Naive B cell (primary cell): ENCODE measurements around the gene TMEM229A. TPM values are rescaled to one million over a fixed set of nuclear protein-coding genes. Genes with fewer than 3 reads are reported as not detected.
"Not testable (repeated sequence)": the region's sequence is repeated elsewhere in the genome, so short reads cannot be mapped to it uniquely, and the experiment has no call there.

Experiments
- ATAC-seq, 2 donors: fragments of 150-1000 bp; cut with Tn5 transposase; 2 replicates each; pipeline ENCODE4 v1.10.0; 2021; ENCODE audit warnings: low read depth in 2 of 2, mild to moderate bottlenecking in 2 of 2, moderate library complexity in 2 of 2
- DNase-seq: peaks from one replicate; pipeline ENCODE4 v3.0.0; 2022
- H3K27ac Mint-ChIP-seq, 6 donors: one replicate each; pipeline ENCODE4 v1.8.0; 2020 to 2022; ENCODE audit warnings: mild to moderate bottlenecking in 6 of 6, mixed read lengths in 6 of 6, moderate library complexity in 5 of 6, inconsistent platforms in 2 of 6
- H3K27me3 Mint-ChIP-seq, 3 donors: one replicate each; pipeline ENCODE4 v1.8.0; 2021 to 2022; ENCODE audit warnings: mixed read lengths in 3 of 3, mild to moderate bottlenecking in 1 of 3
- H3K36me3 Mint-ChIP-seq, 2 donors: one replicate each; pipeline ENCODE4 v1.8.0; 2020 to 2022; ENCODE audit warnings: mixed read lengths in 2 of 2, inconsistent platforms in 1 of 2, mild to moderate bottlenecking in 1 of 2
- H3K4me1 Mint-ChIP-seq, 3 donors: one replicate each; pipeline ENCODE4 v1.8.0; 2020 to 2022; ENCODE audit warnings: mixed read lengths in 3 of 3, inconsistent platforms in 1 of 3, mild to moderate bottlenecking in 1 of 3, moderate library complexity in 1 of 3
- H3K4me3 Mint-ChIP-seq, 8 donors: one replicate each; pipeline ENCODE4 v1.8.0; 2020 to 2022; ENCODE audit warnings: mild to moderate bottlenecking in 8 of 8, mixed read lengths in 8 of 8, moderate library complexity in 8 of 8, inconsistent platforms in 2 of 8
- H3K9me3 Mint-ChIP-seq, 7 donors: one replicate each; pipeline ENCODE4 v1.8.0; 2020 to 2022; ENCODE audit warnings: mixed read lengths in 7 of 7, mild to moderate bottlenecking in 5 of 7, inconsistent platforms in 2 of 7, moderate library complexity in 1 of 7
- polyA plus RNA-seq, 6 donors: library from polyadenylated mRNA; unstranded; fragments of 300-500 nt; fragmentation: Illumina TruSeq; gene quantifications; one replicate each; pipeline ENCODE4 v1.2.3, GENCODE V29; 2021; ENCODE audit warnings: low read depth in 6 of 6

The TMEM229A gene
- polyA plus RNA-seq, 6 donors from 2014 or later, result not detected

DNA sequence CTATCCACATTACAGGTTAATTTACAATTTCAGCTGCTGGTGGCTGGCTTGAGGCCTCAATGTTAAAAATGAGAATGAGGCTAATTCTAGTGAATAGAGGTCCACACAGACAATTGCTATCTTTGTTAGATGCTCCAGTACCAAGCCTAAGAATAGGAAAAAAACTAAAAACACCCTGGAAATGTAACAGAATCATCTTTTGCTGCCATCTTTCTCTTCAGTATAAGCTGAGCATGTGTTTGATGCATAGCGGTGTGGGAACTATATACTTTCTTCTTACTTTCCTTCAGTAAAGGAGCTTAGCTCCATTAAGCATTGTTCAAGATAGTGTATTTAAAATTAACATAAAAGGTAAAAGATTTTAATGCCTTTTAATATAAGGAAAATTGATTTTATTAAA, 5.6 kb downstream of the TMEM229A start:
- Mint-ChIP-seq H3K27ac (no peak overlapping the region), H3K36me3 (peaks cover 0 to 9% of the 10 kb centered on the region in 2 donors), H3K9me3 (peaks cover 0 to 7% (median 0%) of the 10 kb centered on the region in 7 donors), H3K4me1 (peaks cover 5 to 9% (median 5%) of the 10 kb centered on the region in 3 donors), H3K4me3 (no peak overlapping the region), H3K27me3 (peaks cover 15 to 22% (median 21%) of the 10 kb centered on the region in 3 donors)
- DNase-seq, result no peak
- ATAC-seq, result no peak

- not testable (repeated sequence) for H3K27me3 Mint-ChIP-seq, H3K27ac Mint-ChIP-seq, H3K9me3 Mint-ChIP-seq, H3K4me1 Mint-ChIP-seq, DNase-seq, H3K36me3 Mint-ChIP-seq, H3K4me3 Mint-ChIP-seq, ATAC-seq
Observed at GRCh38 chr7:124024329-124024728, 8.5 kb downstream of the TMEM229A start.

DNA sequence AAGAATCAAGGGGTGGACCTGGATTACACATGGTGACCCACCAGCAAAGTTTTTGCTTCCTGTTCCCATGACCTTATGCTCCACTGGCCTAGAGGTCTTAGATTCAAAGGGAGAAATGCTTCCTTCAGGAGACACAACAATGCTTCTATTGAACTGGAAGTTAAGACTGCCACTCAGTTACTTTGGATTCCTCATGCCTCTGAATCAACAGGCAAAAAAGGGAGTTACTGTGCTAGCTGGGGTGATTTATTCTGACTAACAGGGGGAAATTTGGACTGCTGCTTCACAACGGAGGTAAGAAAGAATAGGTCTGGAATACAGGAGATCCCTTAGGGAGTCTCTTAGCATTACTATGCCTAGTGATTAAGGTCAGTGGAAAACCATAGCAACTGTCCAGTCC, 10.3 kb downstream of the TMEM229A start:
- no peaks in the 10 kb centered on the region for H3K27me3 Mint-ChIP-seq
- ATAC-seq (no peak), DNase-seq (no peak)
- no peaks in the 10 kb centered on the region for H3K4me1 Mint-ChIP-seq
- H3K36me3 Mint-ChIP-seq, result no peaks in the 10 kb centered on the region
- no peak overlapping the region for H3K27ac Mint-ChIP-seq
- peaks cover 0 to 10% (median 4%) of the 10 kb centered on the region in 7 donors for H3K9me3 Mint-ChIP-seq
- no peak overlapping the region for H3K4me3 Mint-ChIP-seq

GRCh38 chr7:124020060-124020459, 12.8 kb downstream of the TMEM229A start:
- Mint-ChIP-seq H3K9me3 (peaks cover 0 to 10% (median 3%) of the 10 kb centered on the region in 7 donors), H3K27me3 (no peaks in the 10 kb centered on the region), H3K4me3 (no peak overlapping the region), H3K4me1 (no peaks in the 10 kb centered on the region), H3K36me3 (no peaks in the 10 kb centered on the region), H3K27ac (no peak overlapping the region)
- ATAC-seq, result no peak
- no peak for DNase-seq

DNA sequence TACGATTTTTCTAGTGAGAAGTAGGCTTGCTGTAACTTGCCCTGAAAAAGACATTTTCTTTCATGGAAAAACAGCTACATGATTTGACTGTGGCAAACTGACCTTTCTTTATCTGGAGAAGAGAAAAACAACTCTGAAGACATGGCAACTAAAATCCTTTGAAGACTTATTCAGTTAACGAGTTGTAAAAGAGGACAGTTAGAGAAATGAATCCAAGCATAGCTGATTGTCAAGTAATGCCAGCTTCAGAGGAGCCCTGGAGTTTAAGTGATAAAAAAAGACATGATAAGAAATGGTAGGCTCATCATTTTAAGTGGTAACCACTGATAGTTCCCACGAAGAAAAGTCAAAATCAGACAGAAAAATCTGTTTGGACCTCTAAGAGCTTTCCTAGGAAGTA, 19.6 kb downstream of the TMEM229A start:
- DNase-seq (no peak), ATAC-seq (no peak)
- Mint-ChIP-seq H3K9me3 (peaks cover 0 to 4% (median 0%) of the 10 kb centered on the region in 7 donors), H3K4me3 (no peak overlapping the region), H3K27ac (no peak overlapping the region), H3K36me3 (no peaks in the 10 kb centered on the region), H3K4me1 (no peaks in the 10 kb centered on the region), H3K27me3 (peaks cover 0 to 3% (median 0%) of the 10 kb centered on the region in 3 donors)

GRCh38 chr7:124012864-124013263, 20.0 kb downstream of the TMEM229A start:
- Mint-ChIP-seq H3K4me1 (no peaks in the 10 kb centered on the region), H3K4me3 (no peak overlapping the region), H3K27ac (no peak overlapping the region)

GRCh38 chr7:124009321-124009720, 23.5 kb downstream of the TMEM229A start:
- ATAC-seq, result no peak
- Mint-ChIP-seq H3K27me3 (peaks cover 0 to 3% (median 0%) of the 10 kb centered on the region in 3 donors), H3K27ac (no peak overlapping the region), H3K36me3 (no peaks in the 10 kb centered on the region), H3K9me3 (peaks cover 0 to 3% (median under 1%) of the 10 kb centered on the region in 7 donors), H3K4me1 (no peaks in the 10 kb centered on the region), H3K4me3 (no peak overlapping the region)
- no peak for DNase-seq

More at GRCh38 chr7:124012864-124013263, 20.0 kb downstream of the TMEM229A start:
- H3K9me3 Mint-ChIP-seq, result peaks cover 0 to 4% (median 0%) of the 10 kb centered on the region in 7 donors
- peaks cover 0 to 3% (median 0%) of the 10 kb centered on the region in 3 donors for H3K27me3 Mint-ChIP-seq
- DNase-seq (no peak), ATAC-seq (no peak)
- no peaks in the 10 kb centered on the region for H3K36me3 Mint-ChIP-seq

GRCh38 chr7:124008296-124008695, 24.6 kb downstream of the TMEM229A start:
- not testable (repeated sequence) for H3K4me3 Mint-ChIP-seq, H3K27me3 Mint-ChIP-seq, DNase-seq, H3K4me1 Mint-ChIP-seq, H3K9me3 Mint-ChIP-seq, H3K27ac Mint-ChIP-seq, H3K36me3 Mint-ChIP-seq, ATAC-seq

DNA sequence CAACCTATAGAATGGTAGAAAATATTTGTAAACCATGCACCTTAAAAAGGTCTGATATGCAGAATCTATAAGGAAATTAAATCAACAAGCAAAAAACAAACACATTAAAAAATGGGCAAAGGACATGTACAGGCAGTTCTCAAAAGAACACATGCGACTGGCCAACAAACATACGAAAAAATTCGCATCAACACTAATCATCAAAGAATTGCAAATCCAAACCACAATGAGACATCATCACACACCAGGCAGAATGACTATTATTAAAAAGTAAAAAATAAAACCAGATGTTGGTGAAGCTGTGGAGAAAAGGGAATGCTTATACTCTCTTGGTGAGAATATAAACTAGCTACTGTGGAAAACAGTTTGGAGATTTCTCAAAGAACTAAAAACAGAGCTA, 33.2 kb downstream of the TMEM229A start:
- Mint-ChIP-seq H3K9me3 (peaks cover 8 to 44% (median 19%) of the 10 kb centered on the region in 7 donors), H3K4me1 (no peaks in the 10 kb centered on the region), H3K4me3 (no peak overlapping the region), H3K27me3 (no peaks in the 10 kb centered on the region), H3K27ac (no peak overlapping the region), H3K36me3 (no peaks in the 10 kb centered on the region)
- no peak for DNase-seq
- no peak for ATAC-seq

DNA sequence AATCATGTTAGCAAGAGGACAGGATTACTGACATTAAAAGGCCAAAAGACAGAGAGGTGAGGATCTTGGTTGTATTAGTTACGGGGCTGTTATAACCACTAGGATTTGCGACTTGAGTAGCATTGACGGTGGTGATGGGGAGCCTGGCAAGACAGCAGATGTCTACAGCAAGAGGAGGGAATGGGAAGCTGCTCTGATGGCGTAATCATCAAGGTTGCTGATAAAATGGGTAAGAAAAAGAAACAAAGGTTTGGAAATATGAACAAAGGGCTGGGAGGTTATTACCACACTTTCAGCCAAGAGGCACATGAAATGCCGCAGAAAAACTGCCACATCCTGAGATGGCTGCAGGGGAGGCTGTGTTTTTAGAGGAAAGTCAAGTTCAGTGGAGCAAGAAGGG, 33.9 kb downstream of the TMEM229A start:
- Mint-ChIP-seq H3K4me1 (no peaks in the 10 kb centered on the region), H3K27me3 (no peaks in the 10 kb centered on the region), H3K36me3 (no peaks in the 10 kb centered on the region), H3K4me3 (no peak overlapping the region), H3K9me3 (peaks cover 8 to 44% (median 19%) of the 10 kb centered on the region in 7 donors), H3K27ac (peak overlapping the region in 1 of 6 donors; percentile 1)
- ATAC-seq (no peak), DNase-seq (no peak)

- Mint-ChIP-seq H3K36me3 (no peaks in the 10 kb centered on the region), H3K27me3 (no peaks in the 10 kb centered on the region)
- no peak for ATAC-seq
Observed at GRCh38 chr7:123996327-123996625, 36.6 kb downstream of the TMEM229A start.

GRCh38 chr7:123995617-123996326, 37.1 kb downstream of the TMEM229A start:
- Mint-ChIP-seq H3K4me3 (no peak overlapping the region), H3K4me1 (no peaks in the 10 kb centered on the region), H3K27me3 (no peaks in the 10 kb centered on the region), H3K27ac (no peak overlapping the region), H3K36me3 (no peaks in the 10 kb centered on the region), H3K9me3 (peaks cover 3 to 28% (median 4%) of the 10 kb centered on the region in 7 donors)
- DNase-seq, result no peak
- no peak for ATAC-seq

More at GRCh38 chr7:123996327-123996625, 36.6 kb downstream of the TMEM229A start:
- Mint-ChIP-seq H3K4me1 (no peaks in the 10 kb centered on the region), H3K27ac (no peak overlapping the region), H3K9me3 (peaks cover 3 to 33% (median 9%) of the 10 kb centered on the region in 7 donors), H3K4me3 (no peak overlapping the region)
- DNase-seq, result no peak

DNA sequence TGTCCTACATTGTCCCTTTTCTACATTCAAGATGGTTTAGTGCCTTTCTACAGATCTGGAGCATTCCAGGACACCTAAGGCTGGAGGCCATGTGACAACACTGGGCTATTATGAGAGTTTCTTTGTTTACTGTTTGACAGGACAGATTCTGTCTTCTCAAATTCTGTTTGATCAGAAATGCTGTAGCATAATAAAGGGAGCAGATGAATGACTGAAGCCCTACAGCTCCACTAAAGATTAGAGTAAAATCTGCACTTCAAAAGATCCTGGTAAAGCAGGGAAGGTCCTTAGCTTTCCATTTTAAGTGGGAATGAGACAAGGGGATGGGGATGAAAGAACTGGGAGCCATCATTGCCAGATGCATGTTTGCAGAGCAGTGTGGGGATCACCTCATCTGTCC, 38.4 kb downstream of the TMEM229A start:
- Mint-ChIP-seq H3K9me3 (peaks cover 0 to 22% (median 4%) of the 10 kb centered on the region in 7 donors), H3K36me3 (no peaks in the 10 kb centered on the region), H3K27me3 (no peaks in the 10 kb centered on the region), H3K4me1 (no peaks in the 10 kb centered on the region), H3K4me3 (no peak overlapping the region), H3K27ac (no peak overlapping the region)
- no peak for ATAC-seq
- no peak for DNase-seq

DNA sequence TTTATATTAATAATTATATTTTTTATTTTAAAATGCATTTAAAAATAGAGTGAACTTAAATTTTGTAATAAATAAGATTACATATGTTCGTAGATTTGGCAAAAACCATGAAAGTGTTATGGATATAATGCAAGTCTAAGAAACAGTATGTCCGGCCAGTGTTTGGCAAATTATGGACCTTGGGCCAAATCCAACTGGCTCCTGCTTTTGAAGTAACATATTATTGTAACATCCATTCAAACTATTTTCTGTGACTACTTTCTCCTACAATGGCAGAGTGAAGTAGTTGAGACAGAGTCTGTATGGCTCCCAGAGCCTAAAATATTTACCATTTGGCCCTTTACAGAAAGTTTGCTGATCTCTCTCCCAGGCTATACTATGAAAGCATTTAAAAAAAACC, 38.9 kb downstream of the TMEM229A start:
- Mint-ChIP-seq H3K27ac (no peak overlapping the region), H3K36me3 (no peaks in the 10 kb centered on the region)

More for the DNA sequence above, 38.9 kb downstream of the TMEM229A start:
- ATAC-seq (no peak), DNase-seq (no peak)
- Mint-ChIP-seq H3K27me3 (no peaks in the 10 kb centered on the region), H3K4me1 (no peaks in the 10 kb centered on the region), H3K9me3 (peaks cover 0 to 23% (median 4%) of the 10 kb centered on the region in 7 donors), H3K4me3 (no peak overlapping the region)
